Activated T-cell treated with anti-CD3 and anti-CD28 coated beads, Interleukin-2, amount 50 U/mL, for 24 hours (primary cell): ENCODE data around the gene KCNAB1.

Experiments
- DNase-seq: peaks from one replicate; pipeline ENCODE4 v3.0.0-alpha.2; 2020
- H3K27ac Mint-ChIP-seq: 2 replicates; pipeline ENCODE4 v1.8.0; 2020; ENCODE audit warnings: mild to moderate bottlenecking, mixed read lengths
- H3K27me3 Mint-ChIP-seq: 2 replicates; pipeline ENCODE4 v1.8.0; 2020; ENCODE audit warnings: mixed read lengths
- H3K36me3 Mint-ChIP-seq: 2 replicates; pipeline ENCODE4 v1.8.0; 2020; ENCODE audit warnings: low read depth, mixed read lengths
- H3K4me1 Mint-ChIP-seq: 2 replicates; pipeline ENCODE4 v1.8.0; 2020; ENCODE audit warnings: low read depth, mixed read lengths
- H3K4me3 Mint-ChIP-seq: 2 replicates; pipeline ENCODE4 v1.8.0; 2020; ENCODE audit warnings: mild to moderate bottlenecking, moderate library complexity, mixed read lengths
- H3K9me3 Mint-ChIP-seq: 2 replicates; pipeline ENCODE4 v1.8.0; 2020; ENCODE audit warnings: mixed read lengths

Gene KCNAB1

GRCh38 chr3:156149876-156150275 is 29.5 kb downstream of the KCNAB1 start:
- Mint-ChIP-seq H3K36me3 (no peaks in the 10 kb centered on the region), H3K4me1 (peaks cover 6% of the 10 kb centered on the region), H3K4me3 (no peak overlapping the region), H3K27me3 (peaks cover 6% of the 10 kb centered on the region), H3K9me3 (no peaks in the 10 kb centered on the region), H3K27ac (no peak overlapping the region)
- no peak for DNase-seq

- H3K27ac Mint-ChIP-seq, result no peak overlapping the region
- no peak overlapping the region for H3K4me3 Mint-ChIP-seq
- H3K36me3 Mint-ChIP-seq, result no peaks in the 10 kb centered on the region
- peaks cover 6% of the 10 kb centered on the region for H3K4me1 Mint-ChIP-seq
- no peak for DNase-seq
- H3K27me3 Mint-ChIP-seq, result peaks cover 4% of the 10 kb centered on the region
- H3K9me3 Mint-ChIP-seq, result peaks cover 2% of the 10 kb centered on the region
These were observed 30.2 kb downstream of the KCNAB1 start for GRCh38 chr3:156150434-156151066.

- DNase-seq, result peak; percentile 66
- Mint-ChIP-seq H3K9me3 (peaks cover 3% of the 10 kb centered on the region), H3K4me3 (no peak overlapping the region), H3K4me1 (peaks cover 6% of the 10 kb centered on the region), H3K27ac (no peak overlapping the region), H3K36me3 (no peaks in the 10 kb centered on the region), H3K27me3 (no peaks in the 10 kb centered on the region)
These were observed 31.5 kb downstream of the KCNAB1 start for GRCh38 chr3:156151824-156152428.

GRCh38 chr3:156158656-156159295 is 38.4 kb downstream of the KCNAB1 start:
- H3K4me3 Mint-ChIP-seq, result no peak overlapping the region
- no peak overlapping the region for H3K27ac Mint-ChIP-seq
- no peaks in the 10 kb centered on the region for H3K27me3 Mint-ChIP-seq
- no peak for DNase-seq
- H3K4me1 Mint-ChIP-seq, result peaks cover 14% of the 10 kb centered on the region
- no peaks in the 10 kb centered on the region for H3K36me3 Mint-ChIP-seq
- H3K9me3 Mint-ChIP-seq, result peaks cover 3% of the 10 kb centered on the region

- Mint-ChIP-seq H3K4me3 (no peak overlapping the region), H3K27ac (no peak overlapping the region), H3K9me3 (no peaks in the 10 kb centered on the region), H3K27me3 (no peaks in the 10 kb centered on the region), H3K4me1 (peaks cover 14% of the 10 kb centered on the region), H3K36me3 (no peaks in the 10 kb centered on the region)
- DNase-seq, result no peak
These were observed 40.3 kb downstream of the KCNAB1 start for GRCh38 chr3:156160647-156161046.

- H3K27ac Mint-ChIP-seq, result no peak overlapping the region
- H3K4me3 Mint-ChIP-seq, result peak overlapping the region; percentile 8
- DNase-seq, result no peak
- no peaks in the 10 kb centered on the region for H3K36me3 Mint-ChIP-seq
- H3K4me1 Mint-ChIP-seq, result peaks cover 14% of the 10 kb centered on the region
- H3K27me3 Mint-ChIP-seq, result no peaks in the 10 kb centered on the region
- no peaks in the 10 kb centered on the region for H3K9me3 Mint-ChIP-seq
These were observed 40.8 kb downstream of the KCNAB1 start for GRCh38 chr3:156161172-156161571.

- no peak overlapping the region for H3K27ac Mint-ChIP-seq
- no peaks in the 10 kb centered on the region for H3K36me3 Mint-ChIP-seq
- no peaks in the 10 kb centered on the region for H3K9me3 Mint-ChIP-seq
- DNase-seq, result no peak
- H3K27me3 Mint-ChIP-seq, result no peaks in the 10 kb centered on the region
- H3K4me3 Mint-ChIP-seq, result no peak overlapping the region
- H3K4me1 Mint-ChIP-seq, result peaks cover 14% of the 10 kb centered on the region
These were observed 43.5 kb downstream of the KCNAB1 start for GRCh38 chr3:156163848-156164247.

- Mint-ChIP-seq H3K9me3 (no peaks in the 10 kb centered on the region), H3K4me1 (no peaks in the 10 kb centered on the region), H3K27me3 (peaks cover 14% of the 10 kb centered on the region), H3K27ac (no peak overlapping the region), H3K36me3 (no peaks in the 10 kb centered on the region), H3K4me3 (no peak overlapping the region)
- no peak for DNase-seq
These were observed 46.4 kb downstream of the KCNAB1 start for GRCh38 chr3:156166808-156167207.

- Mint-ChIP-seq H3K4me1 (no peaks in the 10 kb centered on the region), H3K27ac (no peak overlapping the region), H3K27me3 (peaks cover 15% of the 10 kb centered on the region), H3K36me3 (no peaks in the 10 kb centered on the region), H3K4me3 (no peak overlapping the region), H3K9me3 (no peaks in the 10 kb centered on the region)
- DNase-seq, result no peak
These were observed 50.2 kb downstream of the KCNAB1 start for GRCh38 chr3:156170571-156170970.

GRCh38 chr3:156171281-156172267 is 51.2 kb downstream of the KCNAB1 start:
- H3K27me3 Mint-ChIP-seq, result peaks cover 15% of the 10 kb centered on the region
- no peak overlapping the region for H3K27ac Mint-ChIP-seq
- H3K9me3 Mint-ChIP-seq, result no peaks in the 10 kb centered on the region
- H3K4me3 Mint-ChIP-seq, result no peak overlapping the region
- no peaks in the 10 kb centered on the region for H3K4me1 Mint-ChIP-seq
- no peaks in the 10 kb centered on the region for H3K36me3 Mint-ChIP-seq
- DNase-seq, result no peak

- Mint-ChIP-seq H3K27me3 (peaks cover 15% of the 10 kb centered on the region), H3K4me1 (no peaks in the 10 kb centered on the region)
These were observed 52.2 kb downstream of the KCNAB1 start for GRCh38 chr3:156172536-156172935.

GRCh38 chr3:156174229-156174847 is 54.0 kb downstream of the KCNAB1 start:
- DNase-seq, result no peak
- H3K36me3 Mint-ChIP-seq, result no peaks in the 10 kb centered on the region
- H3K9me3 Mint-ChIP-seq, result no peaks in the 10 kb centered on the region
- no peak overlapping the region for H3K4me3 Mint-ChIP-seq
- no peaks in the 10 kb centered on the region for H3K4me1 Mint-ChIP-seq
- no peak overlapping the region for H3K27ac Mint-ChIP-seq
- H3K27me3 Mint-ChIP-seq, result peaks cover 16% of the 10 kb centered on the region

More at GRCh38 chr3:156172536-156172935, 52.2 kb downstream of the KCNAB1 start:
- Mint-ChIP-seq H3K9me3 (no peaks in the 10 kb centered on the region), H3K36me3 (no peaks in the 10 kb centered on the region), H3K27ac (no peak overlapping the region), H3K4me3 (no peak overlapping the region)
- no peak for DNase-seq

GRCh38 chr3:156175570-156175969 is 55.2 kb downstream of the KCNAB1 start:
- Mint-ChIP-seq H3K27ac (no peak overlapping the region), H3K4me1 (no peaks in the 10 kb centered on the region), H3K27me3 (peaks cover 11% of the 10 kb centered on the region), H3K4me3 (no peak overlapping the region), H3K36me3 (no peaks in the 10 kb centered on the region), H3K9me3 (no peaks in the 10 kb centered on the region)
- DNase-seq, result no peak

GRCh38 chr3:156176048-156176447 is 55.7 kb downstream of the KCNAB1 start:
- no peak for DNase-seq
- H3K9me3 Mint-ChIP-seq, result no peaks in the 10 kb centered on the region
- no peak overlapping the region for H3K27ac Mint-ChIP-seq
- H3K4me3 Mint-ChIP-seq, result no peak overlapping the region
- H3K36me3 Mint-ChIP-seq, result no peaks in the 10 kb centered on the region
- no peaks in the 10 kb centered on the region for H3K4me1 Mint-ChIP-seq
- peaks cover 10% of the 10 kb centered on the region for H3K27me3 Mint-ChIP-seq
